Measurements from ENCODE around the gene POU6F2. TPM values are rescaled to one million over a fixed set of nuclear protein-coding genes. Genes with fewer than 3 reads are reported as not detected.

Gene POU6F2
- polyA plus RNA-seq, 1 donor from 2014 or later, result not detected

DNA sequence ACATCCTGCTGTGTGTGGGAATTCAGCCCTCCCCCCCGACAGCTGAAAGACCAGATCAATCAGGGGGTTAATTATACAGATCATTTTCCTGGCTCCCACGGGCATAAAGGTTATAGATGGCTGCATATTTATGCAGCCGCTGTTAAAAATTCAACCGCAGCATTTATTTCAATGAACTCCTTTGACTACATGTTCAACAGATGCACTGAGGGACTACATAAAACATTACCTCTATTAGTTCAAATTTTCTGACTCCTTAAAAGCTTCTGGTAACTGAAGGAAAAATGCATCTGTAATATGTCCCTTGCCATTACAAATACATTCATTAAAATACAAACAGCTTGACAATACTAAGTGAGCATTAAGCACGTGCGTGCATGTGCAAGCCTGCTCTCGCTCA lies 538.8 kb downstream of the POU6F2 start:
- no peak overlapping the region for H3K4me3 Mint-ChIP-seq
- no peak overlapping the region for H3K27ac Mint-ChIP-seq
- no peaks in the 10 kb centered on the region for H3K9me3 Mint-ChIP-seq
- H3K36me3 Mint-ChIP-seq, result no peaks in the 10 kb centered on the region
- peaks cover 0 to 4% (median 2%) of the 10 kb centered on the region in 3 donors for H3K4me1 Mint-ChIP-seq
- H3K27me3 Mint-ChIP-seq, result peaks cover 1% of the 10 kb centered on the region

- Mint-ChIP-seq H3K27me3 (peaks cover 1% of the 10 kb centered on the region), H3K9me3 (no peaks in the 10 kb centered on the region), H3K36me3 (no peaks in the 10 kb centered on the region), H3K27ac (peak overlapping the region in 1 of 3 donors; percentile 58), H3K4me1 (peaks cover 0 to 4% (median 2%) of the 10 kb centered on the region in 3 donors), H3K4me3 (no peak overlapping the region)
Observed at GRCh38 chr7:39517240-39517639, 539.5 kb downstream of the POU6F2 start.

Other genes starting within 250 kb of the POU6F2 start
- gene VPS41, start 68.7 kb upstream of the POU6F2 start, polyA plus RNA-seq, result 45.4 TPM